ENCODE results near the gene ESRRB.

GRCh38 chr14:76510181-76510580 lies 134.2 kb downstream of the ESRRB start:
- TF ChIP-seq CTCF (IDR thresholded peaks at IDR 0.05; ENCODE audit: poor library complexity) (no peak), EZH2phosphoT487 (IDR thresholded peaks at IDR 0.05; ENCODE audit: low read depth, severe bottlenecking, unreplicated experiment) (no peak), EZH2 (IDR thresholded peaks at IDR 0.05; ENCODE audit: borderline replicate concordance) (no peak)
